ENCODE results near the gene OXTR. TPM values are rescaled to one million over a fixed set of nuclear protein-coding genes. Genes with fewer than 3 reads are reported as not detected.

The OXTR gene
- total RNA-seq, 1 experiment from 2014 or later: 3.6 TPM

GRCh38 chr3:8816106-8816505 lies 46.7 kb upstream of the OXTR start (continued):
- TF ChIP-seq PRDM15 (CRISPR knock-in tag; IDR thresholded peaks at IDR 0.05): no peak
- no peak for TF ChIP-seq OVOL2 (CRISPR knock-in tag; IDR thresholded peaks at IDR 0.05; ENCODE audit: borderline replicate concordance)
- TF ChIP-seq SP1 (CRISPR knock-in tag; conservative IDR thresholded peaks at IDR 0.05): no peak
- TF ChIP-seq FOXJ3 (CRISPR knock-in tag; IDR thresholded peaks at IDR 0.05; ENCODE audit: borderline replicate concordance): no peak

- peaks cover 12% of the 10 kb centered on the region for H3K36me3 Mint-ChIP-seq
- TF ChIP-seq IRF2 (CRISPR knock-in tag; IDR thresholded peaks at IDR 0.05; ENCODE audit: borderline replicate concordance, low read depth) (no peak), ZNF121 (CRISPR knock-in tag; IDR thresholded peaks at IDR 0.05) (no peak), ZNF396 (CRISPR knock-in tag; IDR thresholded peaks at IDR 0.05; ENCODE audit: borderline replicate concordance) (no peak), ETV6 (CRISPR knock-in tag; IDR thresholded peaks at IDR 0.05) (no peak), MXD4 (CRISPR knock-in tag; IDR thresholded peaks at IDR 0.05; ENCODE audit: borderline replicate concordance) (no peak), ATF1 (CRISPR knock-in tag; IDR thresholded peaks at IDR 0.05) (no peak), TP53 (CRISPR knock-in tag; IDR thresholded peaks at IDR 0.05) (no peak), MYBL2 (CRISPR knock-in tag; IDR thresholded peaks at IDR 0.05) (no peak), SMAD4 (CRISPR knock-in tag; IDR thresholded peaks at IDR 0.05) (no peak), ZNF532 (CRISPR knock-in tag; IDR thresholded peaks at IDR 0.05; ENCODE audit: borderline replicate concordance) (no peak), CREB1 (CRISPR knock-in tag; IDR thresholded peaks at IDR 0.05) (no peak), ATF3 (CRISPR knock-in tag; conservative IDR thresholded peaks at IDR 0.05) (no peak), SOX15 (CRISPR knock-in tag; IDR thresholded peaks at IDR 0.05) (no peak), HMGA2 (CRISPR knock-in tag; IDR thresholded peaks at IDR 0.05) (no peak), ZNF138 (CRISPR knock-in tag; conservative IDR thresholded peaks at IDR 0.05) (no peak), ZBTB43 (CRISPR knock-in tag; IDR thresholded peaks at IDR 0.05) (no peak), ELF4 (CRISPR knock-in tag; IDR thresholded peaks at IDR 0.05; ENCODE audit: low read depth) (no peak), TEAD1 (CRISPR knock-in tag; IDR thresholded peaks at IDR 0.05) (no peak), ERG (CRISPR knock-in tag; IDR thresholded peaks at IDR 0.05) (no peak), OVOL2 (CRISPR knock-in tag; IDR thresholded peaks at IDR 0.05; ENCODE audit: borderline replicate concordance) (no peak)
- H3K27me3 Mint-ChIP-seq (ENCODE audit: low read depth): peaks cover 16% of the 10 kb centered on the region
- no peaks in the 10 kb centered on the region for H3K4me1 Mint-ChIP-seq
- ATAC-seq (no peak), DNase-seq (ENCODE audit: low spot score) (no peak)
- CTCF ChIA-PET: interaction anchor here (0.6 to 1.5 kb wide), 3 partner anchors 44 to 769 kb away, joined by 3 to 8 read pairs (median 4); partner anchors contain the start of gene OXTR
- POLR2A ChIA-PET: no interaction called here
- peaks cover 34% of the 10 kb centered on the region for H3K9me3 Mint-ChIP-seq
- no peak overlapping the region for H3K27ac Mint-ChIP-seq
- H3K4me3 Mint-ChIP-seq: no peak overlapping the region
Observed at GRCh38 chr3:8813411-8813810, 44.0 kb upstream of the OXTR start.
